Natural killer cell (primary cell): ENCODE results near the gene HSF2BP. TPM values are rescaled to one million over a fixed set of nuclear protein-coding genes. Genes with fewer than 3 reads are reported as not detected.

Experiments used
- total RNA-seq, 4 donors: library from RNA; stranded (reverse); fragments of 120-200 nt in 1 of 4; gene quantifications; one replicate each; pipeline versions ENCODE4 v1.2.3 to v1.2.4, GENCODE V29; 2013 to 2022

The HSF2BP gene
- total RNA-seq, 3 donors from 2014 or later (not counting 1 experiment from before 2014, with no cell fraction given), result 0.33 to 0.39 TPM; not detected in 1

Other genes starting within 250 kb of the HSF2BP start
- 100 to 1,000 TPM; 201 to 382 (median 203) TPM for gene SIK1, start 232.4 kb downstream of the HSF2BP start, total RNA-seq
- 10 to 100 TPM; 18.1 to 28.4 (median 25.0) TPM for gene RRP1B, start 72 bp upstream of the HSF2BP start, total RNA-seq
- 10 to 100 TPM; 73.8 to 77.0 (median 74.6) TPM for gene PDXK, start 59.6 kb upstream of the HSF2BP start, total RNA-seq
- 10 to 100 TPM; 18.5 to 23.1 (median 22.7) TPM for gene CSTB, start 116.8 kb upstream of the HSF2BP start, total RNA-seq
- 10 to 100 TPM; 15.7 to 24.6 (median 23.7) TPM for gene RRP1, start 130.1 kb upstream of the HSF2BP start, total RNA-seq
- 10 to 100 TPM; 39.5 to 45.7 (median 42.3) TPM for gene AGPAT3, start 205.7 kb upstream of the HSF2BP start, total RNA-seq